H1 (cell line): Measurements from ENCODE around the gene SNX24. TPM values are rescaled to one million over a fixed set of nuclear protein-coding genes. Genes with fewer than 3 reads are reported as not detected.

Experiments
- ATF3 ChIP-seq: IDR thresholded peaks from 2 replicates; pipeline ENCODE4 v1.6.1; 2011; ENCODE audit warnings: low read depth, mild to moderate bottlenecking, low read length; ENCODE audit not compliant: insufficient read depth
- CBX5 ChIP-seq: fragments of 300-800, 300-1000 bp; sonication (generic); IDR thresholded peaks from 2 replicates; pipeline ENCODE4 v1.7.1; 2016; ENCODE audit warnings: antibody characterized with exemption, low read length, low read depth
- CHD2 ChIP-seq: IDR thresholded peaks from 2 replicates; pipeline ENCODE4 v1.6.1; 2012; ENCODE audit warnings: low read length, improper control_type of control experiment
- EZH2 ChIP-seq: fragments of 200-600 bp; sonication (generic); IDR thresholded peaks from 2 replicates; pipeline ENCODE4 v1.7.1; 2012; ENCODE audit warnings: low read depth, mild to moderate bottlenecking, moderate library complexity, low read length, inconsistent platforms; ENCODE audit not compliant: severe bottlenecking
- POLR2AphosphoS5 ChIP-seq: IDR thresholded peaks from 2 replicates; pipeline ENCODE4 v1.6.1; 2011; ENCODE audit warnings: low read depth, low read length
- RBBP5 ChIP-seq: IDR thresholded peaks from 2 replicates; pipeline ENCODE4 v1.7.1; 2012; ENCODE audit warnings: low read depth, mild to moderate bottlenecking, inconsistent platforms, low read length, moderate library complexity, borderline replicate concordance
- SIRT6 ChIP-seq: IDR thresholded peaks from one replicate; pipeline ENCODE4 v1.7.1; 2012; ENCODE audit warnings: low read length, inconsistent platforms
- TCF12 ChIP-seq: IDR thresholded peaks from 2 replicates; pipeline ENCODE4 v1.6.1; 2011; ENCODE audit warnings: low read depth, mild to moderate bottlenecking, low read length
- polyA plus RNA-seq, 7 experiments: library from polyadenylated mRNA; depleted of rRNA in 3 of 7; stranded (reverse) in 5 of 7; unstranded in 2 of 7; fragments of >200 nt in 5 of 7; fragments of 200-250 nt in 2 of 7; gene quantifications; 1 replicate in 5 of 7; 2 replicates in 1 of 7; 4 replicates in 1 of 7; pipeline versions ENCODE4 v1.2.1 to v1.2.3, GENCODE V29; 2011 to 2013; ENCODE audit warnings: missing spikeins in 2 of 7, mixed read lengths in 2 of 7
- total RNA-seq: library from RNA; stranded (reverse); fragmentation: NEBNext Ultra II Directional; extraction: Animal tissue kit (Norgen Biotek cat#: 25700); gene quantifications from 2 replicates; pipeline ENCODE4 v1.2.1, GENCODE V29; 2021

SNX24 gene
- total and polyA plus RNA-seq, 2 of the 8 experiments (the other 6 are each of a cell fraction or from before 2014, with no cell fraction given), result 7.3 to 14.3 TPM

DNA sequence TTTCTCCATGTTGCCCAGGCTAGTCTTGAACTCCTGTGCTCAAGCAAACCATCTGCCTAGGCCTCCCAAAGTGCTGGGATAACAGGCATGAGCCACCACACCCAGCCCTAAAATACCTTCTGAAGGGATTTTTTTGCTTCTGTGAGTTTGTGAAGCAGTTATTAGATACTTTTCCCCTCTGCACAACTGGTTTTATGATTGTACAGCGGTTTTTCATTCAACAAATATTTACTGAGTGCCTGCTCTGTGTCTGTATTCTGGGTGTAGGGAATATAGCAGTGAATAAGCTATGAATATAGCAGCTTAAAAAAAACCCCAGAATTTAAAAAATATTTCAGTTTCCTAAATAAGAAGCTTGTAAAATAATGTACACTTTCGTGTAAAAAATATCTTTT lies 2.3 kb downstream of the SNX24 start (continued):
- TF ChIP-seq ATF3 (no peak), CBX5 (no peak), SIRT6 (no peak), TCF12 (no peak), EZH2 (no peak), POLR2AphosphoS5 (no peak), CHD2 (no peak), RBBP5 (no peak)
